IMR-90 (cell line): ENCODE measurements around the gene TMEM240. TPM values are rescaled to one million over a fixed set of nuclear protein-coding genes. Genes with fewer than 3 reads are reported as not detected.

ENCODE experiments used
- ATAC-seq: fragments of 200-7000 bp; cut with Tn5 transposase; 2 replicates; pipeline ENCODE4 v1.9.1; 2020; ENCODE audit warnings: low read depth, mild to moderate bottlenecking, moderate library complexity
- BruUV-seq: library from RNA; stranded (reverse); fragments of 400-500 nt; replicated peaks from 2 replicates; lab custom pipeline; 2021; lab: Mats Ljungman, UMichigan
- CTCF ChIA-PET: fragments of 300-600 bp; formaldehyde crosslinking; extraction: SDS; loops from one replicate; lab custom pipeline; 2021; ENCODE audit warnings: antibody characterized with exemption; lab: Yijun Ruan, JAX
- POLR2A ChIA-PET: fragments of 300-600 bp; sonication (Branson Sonifier 250); formaldehyde crosslinking; loops from one replicate; lab custom pipeline; 2022; ENCODE audit warnings: antibody characterized with exemption; ENCODE audit not compliant: unreplicated experiment; lab: Charles Lee
- DNase-seq: peaks from one replicate; pipeline ENCODE4 v3.0.0; 2013
- H2AFZ ChIP-seq: replicated peaks from 2 replicates; pipeline ENCODE3; 2013; ENCODE audit warnings: low read length, mild to moderate bottlenecking; ENCODE audit not compliant: poor library complexity
- H2AK5ac ChIP-seq: 2 replicates; pipeline ENCODE4 v1.6.1; 2013; ENCODE audit warnings: low read depth, low read length, inconsistent platforms
- H2AK9ac ChIP-seq: replicated peaks from 2 replicates; pipeline ENCODE3; 2013; ENCODE audit warnings: mild to moderate bottlenecking, low read depth, low read length, moderate library complexity; ENCODE audit not compliant: poor library complexity
- H2BK120ac ChIP-seq: 2 replicates; pipeline ENCODE4 v1.6.1; 2013; ENCODE audit warnings: low read depth, low read length, inconsistent platforms
- H2BK15ac ChIP-seq: 3 replicates; pipeline ENCODE4 v1.6.1; 2013; ENCODE audit warnings: low read depth, low read length, inconsistent platforms
- H2BK20ac ChIP-seq: 2 replicates; pipeline ENCODE4 v1.6.1; 2013; ENCODE audit warnings: low read depth, mild to moderate bottlenecking, inconsistent platforms, low read length, moderate library complexity
- H2BK5ac ChIP-seq: 2 replicates; pipeline ENCODE4 v1.6.1; 2013; ENCODE audit warnings: mild to moderate bottlenecking, low read depth, low read length, inconsistent platforms; ENCODE audit not compliant: poor library complexity, severe bottlenecking
- H3K14ac ChIP-seq: replicated peaks from 2 replicates; pipeline ENCODE4 v1.6.1; 2013; ENCODE audit warnings: low read depth, low read length, inconsistent platforms
- H3K18ac ChIP-seq: 2 replicates; pipeline ENCODE4 v1.6.1; 2013; ENCODE audit warnings: low read depth, low read length, control low read depth
- H3K23ac ChIP-seq: 2 replicates; pipeline ENCODE4 v1.6.1; 2013; ENCODE audit warnings: low read depth, low read length, inconsistent platforms
- H3K27ac ChIP-seq: 2 replicates; pipeline ENCODE4 v1.5.1; 2013; ENCODE audit warnings: mild to moderate bottlenecking, control low read depth, low read length; ENCODE audit not compliant: insufficient read depth
- H3K27me3 ChIP-seq: 2 replicates; pipeline ENCODE4 v1.6.1; 2013; ENCODE audit warnings: low read length; ENCODE audit not compliant: control insufficient read depth, insufficient read depth
- H3K36me3 ChIP-seq: 2 replicates; pipeline ENCODE4 v1.6.1; 2013; ENCODE audit warnings: low read length, mixed read lengths; ENCODE audit not compliant: control insufficient read depth, insufficient read depth
- H3K4ac ChIP-seq: 2 replicates; pipeline ENCODE4 v1.6.1; 2013; ENCODE audit warnings: low read depth, low read length, inconsistent platforms
- H3K4me1 ChIP-seq: 2 replicates; pipeline ENCODE4 v1.6.1; 2013; ENCODE audit warnings: low read length, mixed read lengths; ENCODE audit not compliant: control insufficient read depth, insufficient read depth
- H3K4me2 ChIP-seq: 2 replicates; pipeline ENCODE4 v1.6.1; 2013; ENCODE audit warnings: low read depth, mild to moderate bottlenecking, control low read depth, low read length, moderate library complexity
- H3K4me3 ChIP-seq: 2 replicates; pipeline ENCODE4 v1.5.1; 2013; ENCODE audit warnings: low read depth, mild to moderate bottlenecking, control low read depth, low read length, moderate library complexity; ENCODE audit not compliant: insufficient read depth
- H3K56ac ChIP-seq: 2 replicates; pipeline ENCODE4 v1.6.1; 2013; ENCODE audit warnings: low read length, inconsistent platforms; ENCODE audit not compliant: insufficient read depth; ENCODE audit errors: extremely low read depth
- H3K79me1 ChIP-seq, 2 experiments: 2 replicates each; pipeline ENCODE4 v1.6.1; 2013; ENCODE audit warnings: low read length in 2 of 2, inconsistent platforms in 1 of 2, low read depth in 1 of 2
- H3K9ac ChIP-seq: 2 replicates; pipeline ENCODE4 v1.6.1; 2013; ENCODE audit warnings: low read depth, low read length, control low read depth
- H3K9me1 ChIP-seq: 2 replicates; pipeline ENCODE4 v1.6.1; 2013; ENCODE audit warnings: low read length, inconsistent platforms; ENCODE audit not compliant: insufficient read depth
- H3K9me3 ChIP-seq: 2 replicates; pipeline ENCODE4 v1.6.1; 2013; ENCODE audit warnings: low read length; ENCODE audit not compliant: control insufficient read depth, insufficient read depth
- H4K20me1 ChIP-seq: 2 replicates; pipeline ENCODE4 v1.6.1; 2013; ENCODE audit warnings: low read length, inconsistent platforms; ENCODE audit not compliant: insufficient read depth
- H4K5ac ChIP-seq: 2 replicates; pipeline ENCODE4 v1.6.1; 2013; ENCODE audit warnings: mild to moderate bottlenecking, low read depth, low read length, control low read depth
- H4K8ac ChIP-seq, 2 experiments: 2 replicates each; pipeline ENCODE4 v1.6.1; 2013; ENCODE audit warnings: low read depth in 2 of 2, low read length in 2 of 2, control low read depth in 1 of 2, inconsistent platforms in 1 of 2
- H4K91ac ChIP-seq: 2 replicates; pipeline ENCODE4 v1.6.1; 2013; ENCODE audit warnings: low read depth, low read length, inconsistent platforms; ENCODE audit not compliant: insufficient read depth
- BHLHE40 ChIP-seq: fragments of 150-350 bp; IDR thresholded peaks from 2 replicates; pipeline ENCODE4 v1.6.1; 2016; ENCODE audit warnings: mild to moderate bottlenecking, low read depth, low read length
- CEBPB ChIP-seq: IDR thresholded peaks from 2 replicates; pipeline ENCODE4 v1.6.1; 2012; ENCODE audit warnings: low read depth, low read length, improper control_type of control experiment
- CHD1 ChIP-seq: IDR thresholded peaks from 2 replicates; pipeline ENCODE4 v1.6.1; 2012; ENCODE audit warnings: low read depth, low read length, improper control_type of control experiment
- CTCF ChIP-seq: conservative IDR thresholded peaks from 2 replicates; pipeline ENCODE4 v1.5.1; 2012; ENCODE audit warnings: mild to moderate bottlenecking, low read depth, low read length, improper control_type of control experiment
- MXI1 ChIP-seq: IDR thresholded peaks from 2 replicates; pipeline ENCODE4 v1.6.1; 2012; ENCODE audit warnings: low read depth, mild to moderate bottlenecking, low read length, moderate library complexity, borderline replicate concordance
- RAD21 ChIP-seq: IDR thresholded peaks from 2 replicates; pipeline ENCODE4 v1.6.1; 2012; ENCODE audit warnings: low read length, improper control_type of control experiment
- RFX5 ChIP-seq: IDR thresholded peaks from 2 replicates; pipeline ENCODE4 v1.8.0; 2012; ENCODE audit warnings: low read depth, mild to moderate bottlenecking, low read length, moderate library complexity
- SMC3 ChIP-seq: fragments of 150-350 bp; IDR thresholded peaks from 2 replicates; pipeline ENCODE4 v1.6.1; 2016; ENCODE audit warnings: low read depth, mild to moderate bottlenecking, antibody characterized with exemption, low read length, moderate library complexity
- WGBS, 2 experiments: methylation state at CpG; one replicate each; pipeline versions ENCODE4 v1.1.5 to v1.1.7; 2013; ENCODE audit warnings: missing lambda C conversion rate in 2 of 2; ENCODE audit not compliant: insufficient read length in 1 of 2; ENCODE audit errors: extremely low coverage in 2 of 2; 5-methylcytosine and 5-hydroxymethylcytosine counted together
- dilution Hi-C: fragments of 300-500 bp; cut with HindIII; formaldehyde crosslinking; loops from one replicate; pipeline ENCODE4 v1.14.3; 2018; ENCODE audit warnings: low sequenced_read_pairs; ENCODE audit not compliant: unreplicated experiment
- in situ Hi-C: fragments of 300-500 bp; cut with MboI; formaldehyde crosslinking; loops from 3 replicates; pipeline ENCODE4 v1.14.3; 2019; ENCODE audit warnings: low sequenced_read_pairs, inconsistent platforms, mixed read lengths
- intact Hi-C: fragments of 100-400 bp; cut with micrococcal nuclease; formaldehyde crosslinking; loops from 2 replicates; pipeline ENCODE4 v1.10.0; 2022
- polyA plus RNA-seq, 3 experiments: library from polyadenylated mRNA; depleted of rRNA; stranded (reverse); fragments of >200 nt; gene quantifications; 2 replicates each; pipeline ENCODE4 v1.2.3, GENCODE V29; 2012; ENCODE audit warnings: low replicate concordance in 1 of 3
- total RNA-seq: library from RNA; depleted of rRNA; stranded (reverse); fragments of >200 nt; gene quantifications from 2 replicates; pipeline ENCODE4 v1.2.3, GENCODE V29; 2012

Gene TMEM240
- total and polyA plus RNA-seq, 2 of the 4 experiments (the other 2 are of a cell fraction) = 1.6 to 7.6 TPM

- no peaks in the 10 kb centered on the region for H3K9me1 ChIP-seq
- no peak overlapping the region for H3K9ac ChIP-seq
- peaks cover 6% of the 10 kb centered on the region for H3K9me3 ChIP-seq
- CTCF ChIA-PET = no interaction called here
- no peaks in the 10 kb centered on the region for H3K4me1 ChIP-seq
- WGBS, 2 experiments = no CpG with 5 or more reads among the region's 8 CpGs
- H2BK5ac ChIP-seq = no peak overlapping the region
- no peak overlapping the region for H3K23ac ChIP-seq
- H3K4me3 ChIP-seq = no peak overlapping the region
- H3K14ac ChIP-seq = no peak overlapping the region
- no peak overlapping the region for H3K4me2 ChIP-seq
- POLR2A ChIA-PET = no interaction called here
- no peak overlapping the region for H2AFZ ChIP-seq
- H2BK20ac ChIP-seq = no peak overlapping the region
- peaks cover 0 to 6% of the 10 kb centered on the region in 2 experiments; a peak in 2 of 4 replicates for H3K79me1 ChIP-seq
- no peak overlapping the region for H4K8ac ChIP-seq
- no peak overlapping the region for H3K18ac ChIP-seq
- no peak overlapping the region for H2BK15ac ChIP-seq
- TF ChIP-seq MXI1 (no peak), BHLHE40 (no peak), RAD21 (no peak), CHD1 (no peak), CTCF (no peak), RFX5 (no peak), SMC3 (no peak), CEBPB (no peak)
- H3K27ac ChIP-seq = no peak overlapping the region
- dilution Hi-C loops (no loop called here), intact Hi-C loops (no loop called here), in situ Hi-C loops (no loop called here)
- no peak overlapping the region for H2AK5ac ChIP-seq
- peaks cover 3% of the 10 kb centered on the region; the same call in 1 of the 2 replicates for H4K20me1 ChIP-seq
- H3K36me3 ChIP-seq = peaks cover 38% of the 10 kb centered on the region
- no peak overlapping the region for H4K5ac ChIP-seq
- ATAC-seq = no peak
- H4K91ac ChIP-seq = no peak overlapping the region
- no TSS peak for BruUV-seq
- no peak for DNase-seq
- H3K27me3 ChIP-seq = no peaks in the 10 kb centered on the region
- H2AK9ac ChIP-seq = no peak overlapping the region
- no peak overlapping the region for H2BK120ac ChIP-seq
- H3K56ac ChIP-seq = no peak overlapping the region
- no peak overlapping the region for H3K4ac ChIP-seq
Observed at GRCh38 chr1:1529936-1530335, 10.5 kb downstream of the TMEM240 start.
